HG03175 (cell line): ENCODE measurements around the gene EPHA6.
"Not testable (repeated sequence)": the region's sequence is repeated elsewhere in the genome, so short reads cannot be mapped to it uniquely, and the experiment has no call there.

Experiments
- ATAC-seq: cut with Tn5 transposase; IDR thresholded peaks from one replicate; pipeline ENCODE4 v1.9.1; 2021; ENCODE audit warnings: mild to moderate bottlenecking, moderate library complexity; ENCODE audit not compliant: unreplicated experiment

Gene EPHA6

GRCh38 chr3:97265237-97266005 lies 451.0 kb downstream of the EPHA6 start:
- no peak for ATAC-seq

GRCh38 chr3:97269202-97269601 lies 454.8 kb downstream of the EPHA6 start:
- ATAC-seq, result no peak

GRCh38 chr3:97276879-97277550 lies 462.6 kb downstream of the EPHA6 start:
- ATAC-seq, result not testable (repeated sequence)

- no peak for ATAC-seq
Measured at GRCh38 chr3:97277708-97278107, 463.3 kb downstream of the EPHA6 start.

GRCh38 chr3:97278506-97278905 lies 464.1 kb downstream of the EPHA6 start:
- ATAC-seq, result no peak

- no peak for ATAC-seq
Measured at GRCh38 chr3:97291901-97292300, 477.5 kb downstream of the EPHA6 start.

- no peak for ATAC-seq
Measured at GRCh38 chr3:97293596-97294131, 479.3 kb downstream of the EPHA6 start.

GRCh38 chr3:97297032-97297431 lies 482.6 kb downstream of the EPHA6 start:
- no peak for ATAC-seq

- no peak for ATAC-seq
Measured at GRCh38 chr3:97301114-97301513, 486.7 kb downstream of the EPHA6 start.

GRCh38 chr3:97306226-97306625 lies 491.8 kb downstream of the EPHA6 start:
- ATAC-seq, result no peak

GRCh38 chr3:97338375-97338774 lies 524.0 kb downstream of the EPHA6 start:
- no peak for ATAC-seq

- no peak for ATAC-seq
Measured at GRCh38 chr3:97340940-97341339, 526.5 kb downstream of the EPHA6 start.

GRCh38 chr3:97347780-97348179 lies 533.4 kb downstream of the EPHA6 start:
- no peak for ATAC-seq

- ATAC-seq, result no peak
Measured at GRCh38 chr3:97350971-97351370, 536.6 kb downstream of the EPHA6 start.

GRCh38 chr3:97353176-97353575 lies 538.8 kb downstream of the EPHA6 start:
- no peak for ATAC-seq

GRCh38 chr3:97359977-97360376 lies 545.6 kb downstream of the EPHA6 start:
- no peak for ATAC-seq

GRCh38 chr3:97360804-97361203 lies 546.4 kb downstream of the EPHA6 start:
- ATAC-seq, result no peak

- no peak for ATAC-seq
Measured at GRCh38 chr3:97384583-97384982, 570.2 kb downstream of the EPHA6 start.

GRCh38 chr3:97388774-97389173 lies 574.4 kb downstream of the EPHA6 start:
- ATAC-seq, result no peak

- no peak for ATAC-seq
Measured at GRCh38 chr3:97389936-97390335, 575.5 kb downstream of the EPHA6 start.

- no peak for ATAC-seq
Measured at GRCh38 chr3:97391167-97391566, 576.8 kb downstream of the EPHA6 start.

- no peak for ATAC-seq
Measured at GRCh38 chr3:97409612-97410011, 595.2 kb downstream of the EPHA6 start.
